Fibroblast of upper back skin (primary cell): Measurements from ENCODE around the gene PPP1R15A.
"Not testable (repeated sequence)": the region's sequence is repeated elsewhere in the genome, so short reads cannot be mapped to it uniquely, and the experiment has no call there.

ENCODE experiments used
- DNase-seq: peaks from one replicate; pipeline ENCODE4 v3.0.0-alpha.2; 2013

The PPP1R15A gene

GRCh38 chr19:48859711-48860572 lies 12.3 kb upstream of the PPP1R15A start:
- DNase-seq = no peak

GRCh38 chr19:48861313-48861712 lies 10.9 kb upstream of the PPP1R15A start:
- DNase-seq = no peak

GRCh38 chr19:48862827-48863226 lies 9.4 kb upstream of the PPP1R15A start:
- no peak for DNase-seq

DNA sequence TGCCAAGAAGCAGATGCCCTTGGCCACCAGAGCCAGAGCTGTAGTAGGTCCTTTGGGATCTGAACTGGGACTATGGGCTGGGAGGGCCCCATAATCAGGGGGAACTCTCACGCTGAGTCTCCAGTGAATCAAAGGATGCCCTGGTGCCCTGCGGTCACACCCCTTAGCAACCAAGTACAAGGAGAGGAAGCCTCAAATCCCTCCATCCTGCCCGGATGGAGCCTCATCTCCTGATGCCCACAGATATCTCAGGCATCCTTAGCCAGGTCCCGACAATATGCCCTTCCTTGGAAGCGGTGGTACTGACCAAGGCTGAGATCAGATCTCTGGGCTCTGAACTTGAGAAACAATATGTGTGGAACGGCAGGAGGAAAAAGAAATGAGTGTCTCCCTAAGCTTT lies 5.5 kb upstream of the PPP1R15A start:
- DNase-seq = no peak

DNA sequence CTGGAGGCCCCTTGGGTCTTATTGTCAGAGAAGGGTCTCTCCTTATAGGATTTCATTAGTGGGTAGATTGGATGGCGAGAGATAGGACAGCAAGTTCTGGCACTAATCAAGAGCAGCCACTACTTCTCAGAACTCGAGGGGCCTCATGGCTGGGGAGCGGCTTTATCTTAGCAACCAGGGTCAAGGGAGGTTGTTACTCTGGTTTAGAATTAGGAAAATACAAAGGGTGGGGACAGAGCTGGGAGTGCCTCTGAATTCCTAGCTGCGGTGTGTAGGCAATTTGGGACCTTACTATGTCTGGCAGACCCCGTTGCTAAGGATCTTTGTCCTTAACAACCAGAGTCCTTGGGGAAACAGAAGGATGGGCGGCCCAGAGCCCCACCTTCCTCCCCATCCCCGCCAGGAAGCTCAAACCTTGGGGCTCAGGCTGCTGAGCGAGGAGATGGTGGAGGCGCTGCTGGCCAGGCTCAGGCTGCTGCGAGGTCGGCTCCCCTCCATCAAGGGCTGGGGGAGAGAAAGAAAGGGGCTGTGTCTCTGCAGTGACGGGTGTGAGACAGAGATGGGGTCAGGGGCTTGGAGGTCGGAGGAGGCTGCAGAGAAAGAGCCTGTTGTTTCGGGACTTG lies 5.0 kb upstream of the PPP1R15A start:
- DNase-seq = no peak

GRCh38 chr19:48867746-48868113 lies 4.5 kb upstream of the PPP1R15A start:
- DNase-seq = no peak

DNA sequence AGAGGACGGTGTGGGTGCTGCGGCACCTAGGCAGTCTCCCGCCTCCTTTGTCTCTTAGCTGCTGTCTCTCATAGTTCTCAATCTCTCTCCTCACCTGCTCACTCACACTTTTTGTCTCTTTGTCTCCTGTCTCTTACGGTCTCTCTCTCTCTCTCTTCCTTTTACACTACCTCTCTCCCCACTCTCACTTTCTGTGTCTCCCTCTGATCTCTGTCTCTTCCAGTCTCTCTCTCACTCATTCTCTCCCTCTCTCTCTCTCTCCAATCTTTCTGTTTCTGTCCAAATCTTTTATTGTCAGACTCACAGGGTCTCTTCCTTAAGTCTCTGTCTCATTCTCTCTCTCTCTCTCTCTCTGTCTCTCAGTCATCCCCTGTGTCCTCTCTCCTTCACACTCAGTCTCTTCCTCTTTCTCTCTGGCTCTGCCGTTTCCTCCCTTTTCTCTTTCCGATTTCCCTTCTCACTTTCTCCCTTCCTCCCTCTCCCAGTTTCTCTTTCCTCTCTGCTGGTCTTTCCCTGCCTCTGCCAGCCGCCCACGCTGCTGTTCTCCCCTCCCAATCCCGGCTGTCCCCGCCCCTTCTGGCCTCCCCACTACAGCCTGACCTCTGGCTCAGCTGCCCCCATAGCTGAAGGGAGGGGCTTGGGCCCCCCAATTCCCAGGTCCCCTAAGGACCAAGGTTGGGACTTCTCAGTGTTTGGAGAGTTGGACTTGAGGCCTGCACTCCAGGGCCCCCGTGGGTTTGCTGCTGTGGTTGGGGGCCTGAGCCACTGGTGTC lies 3.9 kb upstream of the PPP1R15A start, which contains the start of gene PLEKHA4:
TSS of gene PLEKHA4 (minus strand) at position 504 of the 773 bp plus-strand sequence. CDS start 997 bp downstream, outside the sequence.
- DNase-seq = peak; percentile 56

- DNase-seq = no peak
These were observed 2.2 kb upstream of the PPP1R15A start for GRCh38 chr19:48870048-48870447.

DNA sequence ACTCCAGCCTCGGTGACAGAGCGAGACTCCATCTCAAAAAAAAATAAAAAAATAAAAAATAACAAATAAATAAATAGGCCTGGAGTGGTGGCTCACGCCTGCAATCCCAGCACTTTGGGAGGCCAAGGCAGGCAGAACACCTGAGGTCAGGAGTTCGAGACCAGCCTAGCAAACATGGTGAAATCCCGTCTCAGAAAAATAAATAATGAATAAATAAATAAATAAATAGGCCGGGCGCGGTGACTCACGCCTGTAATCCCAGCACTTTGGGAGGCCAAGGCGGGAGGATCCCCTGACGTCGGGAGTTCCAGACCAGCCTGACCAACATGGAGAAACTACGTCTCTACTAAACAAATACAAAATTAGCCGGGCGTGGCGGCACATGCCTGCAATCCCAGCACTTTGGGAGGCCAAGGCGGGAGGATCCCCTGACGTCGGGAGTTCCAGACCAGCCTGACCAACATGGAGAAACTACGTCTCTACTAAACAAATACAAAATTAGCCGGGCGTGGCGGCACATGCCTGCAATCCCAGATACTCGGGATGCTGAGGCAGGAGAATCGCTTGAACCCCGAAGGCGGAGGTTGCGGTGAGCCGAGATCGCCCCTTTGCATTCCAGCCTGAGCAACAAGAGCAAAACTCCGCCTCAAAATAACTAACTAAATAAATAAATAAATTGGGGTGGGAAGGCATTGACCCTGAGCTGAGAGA lies 595 bp upstream of the PPP1R15A start:
- DNase-seq = not testable (repeated sequence)

- DNase-seq = peak; percentile 93
These were observed 759 bp downstream of the PPP1R15A start for GRCh38 chr19:48872884-48873475.

GRCh38 chr19:48873476-48874302 lies 1.5 kb downstream of the PPP1R15A start:
- no peak for DNase-seq

DNA sequence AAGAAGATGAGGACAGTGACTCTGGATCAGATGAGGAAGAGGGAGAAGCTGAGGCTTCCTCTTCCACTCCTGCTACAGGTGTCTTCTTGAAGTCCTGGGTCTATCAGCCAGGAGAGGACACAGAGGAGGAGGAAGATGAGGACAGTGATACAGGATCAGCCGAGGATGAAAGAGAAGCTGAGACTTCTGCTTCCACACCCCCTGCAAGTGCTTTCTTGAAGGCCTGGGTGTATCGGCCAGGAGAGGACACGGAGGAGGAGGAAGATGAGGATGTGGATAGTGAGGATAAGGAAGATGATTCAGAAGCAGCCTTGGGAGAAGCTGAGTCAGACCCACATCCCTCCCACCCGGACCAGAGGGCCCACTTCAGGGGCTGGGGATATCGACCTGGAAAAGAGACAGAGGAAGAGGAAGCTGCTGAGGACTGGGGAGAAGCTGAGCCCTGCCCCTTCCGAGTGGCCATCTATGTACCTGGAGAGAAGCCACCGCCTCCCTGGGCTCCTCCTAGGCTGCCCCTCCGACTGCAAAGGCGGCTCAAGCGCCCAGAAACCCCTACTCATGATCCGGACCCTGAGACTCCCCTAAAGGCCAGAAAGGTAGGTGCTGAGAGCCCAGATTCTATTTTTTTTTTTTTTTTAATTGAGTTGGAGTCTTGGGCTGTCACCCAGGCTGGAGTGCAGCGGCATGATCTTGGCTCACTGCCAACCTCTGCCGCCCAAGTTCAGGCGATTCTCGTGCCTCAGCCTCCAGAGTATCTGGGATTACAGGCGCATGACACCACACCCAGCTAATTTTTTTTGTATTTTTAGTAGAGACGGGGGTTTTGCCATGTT lies 2.3 kb downstream of the PPP1R15A start:
- peak; percentile 79 for DNase-seq

DNA sequence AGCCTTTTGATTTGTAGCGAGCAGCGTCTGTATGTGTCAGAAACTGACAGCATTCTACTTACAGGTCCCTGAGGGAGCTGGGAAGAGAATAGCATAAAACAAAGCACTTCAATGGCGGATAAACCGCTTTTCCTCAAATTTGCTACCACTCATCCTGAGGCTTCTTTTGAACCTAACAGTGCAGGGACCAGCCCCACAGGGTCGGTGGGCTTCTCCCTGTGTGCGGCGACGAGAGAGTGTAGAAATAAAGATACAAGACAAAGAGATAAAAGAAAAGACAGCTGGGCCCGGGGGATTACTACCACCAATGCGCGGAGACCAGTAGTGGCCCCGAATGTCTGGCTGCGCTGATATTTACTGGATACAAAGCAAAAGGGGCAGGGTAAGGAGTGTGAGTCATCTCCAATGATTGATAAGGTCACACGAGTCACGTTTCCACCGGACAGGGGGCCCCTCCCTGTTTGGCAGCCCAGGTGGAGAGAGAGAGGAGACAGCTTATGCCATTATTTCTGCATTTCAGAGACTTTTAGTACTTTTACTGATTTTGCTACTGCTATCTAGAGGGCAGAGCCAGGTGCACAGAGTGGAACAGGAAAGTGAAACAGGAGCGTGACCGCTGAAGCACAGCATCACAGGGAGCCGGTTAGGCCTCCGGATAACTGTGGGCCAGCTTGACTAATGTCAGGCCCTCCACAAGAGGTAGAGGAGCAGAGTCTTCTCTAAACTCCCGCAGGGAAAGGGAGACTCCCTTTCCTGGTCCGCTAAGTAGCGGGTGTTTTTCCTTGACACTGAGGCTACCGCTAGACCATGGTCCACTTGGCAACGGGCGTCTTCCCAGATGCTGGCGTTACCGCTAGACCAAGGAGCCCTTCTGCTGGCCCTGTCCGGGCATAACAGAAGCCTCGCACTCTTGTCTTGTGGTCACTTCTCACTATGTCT lies 4.1 kb downstream of the PPP1R15A start:
- not testable (repeated sequence) for DNase-seq

GRCh38 chr19:48877855-48878195 lies 5.6 kb downstream of the PPP1R15A start:
- DNase-seq = no peak

DNA sequence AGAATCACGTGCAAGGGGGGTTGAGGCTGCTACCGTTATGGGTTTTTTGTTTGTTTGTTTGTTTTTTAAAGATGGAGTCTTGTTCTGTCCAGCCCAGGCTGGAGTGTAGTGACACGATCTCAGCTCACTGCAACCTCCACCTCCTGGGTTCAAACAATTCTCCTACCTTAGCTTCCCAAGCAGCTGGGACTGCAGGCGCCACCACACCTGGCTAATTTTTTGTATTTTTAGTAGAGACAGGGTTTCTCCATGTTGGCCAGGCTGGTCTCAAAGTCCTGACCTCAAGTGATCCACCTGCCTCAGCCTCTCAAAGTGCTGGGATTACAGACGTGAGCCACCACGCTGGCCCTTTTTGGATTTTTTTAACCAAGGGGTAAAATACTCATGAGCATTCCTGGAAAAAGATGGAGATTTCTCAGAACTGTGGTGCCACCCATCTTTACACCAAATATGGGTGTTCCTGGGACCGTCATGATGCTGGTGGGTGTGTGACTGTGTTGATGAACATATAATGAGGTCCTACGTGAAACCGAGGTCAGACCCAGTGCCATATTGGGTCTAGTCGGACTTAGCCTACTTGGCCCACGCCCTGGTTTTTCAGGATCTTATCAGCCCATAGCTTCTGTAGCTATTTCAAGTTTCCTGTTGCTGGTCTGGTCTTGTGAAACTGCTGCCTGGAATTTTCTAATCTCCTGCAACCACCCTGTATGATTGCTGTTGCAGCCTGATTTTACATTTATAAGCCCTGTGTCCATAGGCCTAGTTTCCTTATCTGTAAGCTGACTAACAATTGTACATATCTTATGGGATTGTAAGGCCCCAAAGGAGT lies 6.2 kb downstream of the PPP1R15A start:
- no peak for DNase-seq

- DNase-seq = no peak
These were observed 6.9 kb downstream of the PPP1R15A start for GRCh38 chr19:48879025-48879637.

DNA sequence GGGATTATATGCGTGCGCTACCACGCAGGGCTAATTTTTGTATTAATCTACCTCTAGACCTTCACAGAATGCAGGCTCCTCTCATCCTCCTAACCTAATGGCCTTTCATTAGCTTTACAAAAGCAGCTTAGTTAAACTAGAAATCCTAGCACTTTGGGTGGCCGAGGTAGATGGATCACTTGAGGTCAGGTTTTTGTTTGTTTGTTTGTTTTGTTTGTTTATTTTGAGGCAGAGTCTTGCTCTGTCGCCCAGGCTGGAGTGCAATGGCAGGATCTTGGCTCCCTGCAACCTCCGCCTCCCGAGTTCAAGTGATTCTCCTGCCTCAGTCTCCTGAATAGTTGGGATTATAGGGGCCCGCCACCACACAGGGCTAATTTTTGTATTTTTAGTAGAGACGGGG lies 7.5 kb downstream of the PPP1R15A start:
- not testable (repeated sequence) for DNase-seq
